GM10248 (cell line): ENCODE results near the gene YWHAE.

Source experiments
- CTCF ChIA-PET: fragments of 300-600 bp; sonication (Branson Sonifier 250); formaldehyde crosslinking; extraction: SDS; loops from one replicate; lab custom pipeline; 2021; ENCODE audit warnings: antibody characterized with exemption; lab: Yijun Ruan, JAX
- POLR2A ChIA-PET: fragments of 350-650 bp; sonication (Branson Sonifier 250); formaldehyde crosslinking; extraction: SDS; loops from one replicate; lab custom pipeline; 2020; ENCODE audit warnings: antibody characterized with exemption; lab: Yijun Ruan, JAX
- DNase-seq: peaks from one replicate; pipeline ENCODE4 v3.0.0; 2012; ENCODE audit errors: extremely low spot score
- CTCF ChIP-seq: IDR thresholded peaks from 2 replicates; pipeline ENCODE4 v1.5.1; 2012; ENCODE audit warnings: mild to moderate bottlenecking, low read depth; ENCODE audit errors: extremely low read depth, missing control alignments, control extremely low read depth

YWHAE gene

GRCh38 chr17:1323336-1323735 lies 76.7 kb downstream of the YWHAE start:
- ChIA-PET POLR2A (interaction anchor here (0.6 kb wide), 1 partner anchor 41 kb away, joined by 5 read pairs; no protein-coding TSS in a partner anchor), CTCF (no interaction called here)
- DNase-seq, result no peak
- TF ChIP-seq CTCF, result no peak

- no peak for TF ChIP-seq CTCF
- no peak for DNase-seq
- ChIA-PET CTCF (interaction anchor here (1.0 to 2.4 kb wide), 2 partner anchors 10 to 200 kb away, joined by 3 to 16 read pairs; no protein-coding TSS in a partner anchor), POLR2A (interaction anchor here (0.6 kb wide), 1 partner anchor 40 kb away, joined by 5 read pairs; no protein-coding TSS in a partner anchor)
These were observed 77.5 kb downstream of the YWHAE start for GRCh38 chr17:1322480-1322879.

- POLR2A ChIA-PET, result no interaction called here
- no peak for DNase-seq
- CTCF ChIA-PET, result interaction anchor here (1.0 to 2.4 kb wide), 2 partner anchors 10 to 199 kb away, joined by 3 to 16 read pairs; no protein-coding TSS in a partner anchor
- no peak for TF ChIP-seq CTCF
These were observed 78.0 kb downstream of the YWHAE start for GRCh38 chr17:1322014-1322428.

- CTCF ChIA-PET, result interaction anchor here (1.1 to 1.2 kb wide), 2 partner anchors 12 to 49 kb away, joined by 3 read pairs; no protein-coding TSS in a partner anchor
- POLR2A ChIA-PET, result no interaction called here
- no peak for TF ChIP-seq CTCF
- DNase-seq, result no peak
These were observed 84.1 kb downstream of the YWHAE start for GRCh38 chr17:1315891-1316403.

GRCh38 chr17:1315409-1315808 lies 84.6 kb downstream of the YWHAE start:
- POLR2A ChIA-PET, result no interaction called here

GRCh38 chr17:1313270-1314005 lies 86.6 kb downstream of the YWHAE start:
- POLR2A ChIA-PET, result no interaction called here
- no peak for DNase-seq
- CTCF ChIA-PET, result interaction anchor here (2.0 kb wide), 1 partner anchor 19 kb away, joined by 5 read pairs; no protein-coding TSS in a partner anchor
- no peak for TF ChIP-seq CTCF

More at GRCh38 chr17:1315409-1315808, 84.6 kb downstream of the YWHAE start:
- no peak for DNase-seq
- CTCF ChIA-PET, result interaction anchor here (1.2 to 2.0 kb wide), 2 partner anchors 12 to 17 kb away, joined by 3 to 5 read pairs; no protein-coding TSS in a partner anchor
- no peak for TF ChIP-seq CTCF
